Measurements from ENCODE around the gene WNT2B.
A peak's percentile ranks its signal among the peaks of the same experiment; 100 is the strongest.

WNT2B gene

GRCh38 chr1:112565800-112566199 is 57.0 kb downstream of the WNT2B start:
- no peak for DNase-seq (ENCODE audit: low read depth, low spot score)

GRCh38 chr1:112575154-112575804 is 66.5 kb downstream of the WNT2B start:
- peak; percentile 56 for DNase-seq (ENCODE audit: low read depth, low spot score)

GRCh38 chr1:112576240-112576639 is 67.5 kb downstream of the WNT2B start:
- no peak for DNase-seq (ENCODE audit: low read depth, low spot score)

Data from brain pericyte (primary cell).